ENCODE results near the gene QPRT. TPM values are rescaled to one million over a fixed set of nuclear protein-coding genes. Genes with fewer than 3 reads are reported as not detected.
"Not testable (repeated sequence)": the region's sequence is repeated elsewhere in the genome, so short reads cannot be mapped to it uniquely, and the experiment has no call there.

QPRT gene
- total RNA-seq, 1 experiment from 2014 or later = 310 TPM

DNA sequence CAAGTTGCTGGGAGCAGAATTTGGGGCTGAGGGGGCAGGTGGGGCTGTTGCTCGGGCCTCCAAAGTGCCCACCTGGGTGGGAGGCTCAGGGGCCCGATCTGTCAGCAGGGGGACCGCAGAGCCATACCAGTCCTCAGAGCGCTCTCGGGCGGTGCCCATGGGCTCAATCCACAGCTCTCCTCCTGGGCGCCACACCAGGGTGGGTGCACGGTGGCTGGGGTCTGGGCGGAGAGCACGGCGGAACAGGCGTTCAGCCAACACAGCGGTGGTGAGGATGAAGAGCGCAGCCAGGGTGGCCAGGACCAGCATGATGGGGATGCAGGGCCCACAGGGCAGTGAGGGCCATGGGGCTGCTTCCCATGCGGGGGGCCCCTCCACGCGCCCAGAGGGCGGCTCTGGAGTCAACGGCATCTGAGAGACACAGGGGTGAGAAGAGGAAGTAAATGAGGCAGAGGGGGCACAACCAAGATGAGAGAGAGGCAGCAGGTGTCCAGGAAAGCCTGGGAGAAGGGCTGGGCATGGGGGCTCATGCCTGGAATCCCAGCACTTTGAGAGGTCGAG, 65.6 kb downstream of the QPRT start:
- no TSS peak for BruUV-seq (replicated peaks)
- CTCF ChIA-PET = no interaction called here
- intact Hi-C loops (cut with micrococcal nuclease; ENCODE audit: unreplicated experiment) = no loop called here

GRCh38 chr16:29745121-29745852, 66.3 kb downstream of the QPRT start:
- no peaks in the 10 kb centered on the region for H3K9me3 ChIP-seq (ENCODE audit: insufficient read depth, low read depth)
- H3K27ac ChIP-seq = no peak overlapping the region
- ChIA-PET CTCF (no interaction called here), POLR2A (ENCODE audit: unreplicated experiment) (no interaction called here)
- no peaks in the 10 kb centered on the region for H4K20me1 ChIP-seq (ENCODE audit: insufficient read depth)
- H3K36me3 ChIP-seq (ENCODE audit: low read depth) = no peaks in the 10 kb centered on the region
- no peak overlapping the region for H3K4me2 ChIP-seq
- H3K4me3 ChIP-seq = no peak overlapping the region
- H3K9me2 ChIP-seq (ENCODE audit: insufficient read depth) = no peaks in the 10 kb centered on the region
- intact Hi-C loops (cut with micrococcal nuclease; ENCODE audit: unreplicated experiment) = no loop called here
- BruUV-seq (replicated peaks) = no TSS peak
- no peak for TF ChIP-seq EZH2 (IDR thresholded peaks at IDR 0.05; ENCODE audit: low read depth)
- TF ChIP-seq, protein P1, sequence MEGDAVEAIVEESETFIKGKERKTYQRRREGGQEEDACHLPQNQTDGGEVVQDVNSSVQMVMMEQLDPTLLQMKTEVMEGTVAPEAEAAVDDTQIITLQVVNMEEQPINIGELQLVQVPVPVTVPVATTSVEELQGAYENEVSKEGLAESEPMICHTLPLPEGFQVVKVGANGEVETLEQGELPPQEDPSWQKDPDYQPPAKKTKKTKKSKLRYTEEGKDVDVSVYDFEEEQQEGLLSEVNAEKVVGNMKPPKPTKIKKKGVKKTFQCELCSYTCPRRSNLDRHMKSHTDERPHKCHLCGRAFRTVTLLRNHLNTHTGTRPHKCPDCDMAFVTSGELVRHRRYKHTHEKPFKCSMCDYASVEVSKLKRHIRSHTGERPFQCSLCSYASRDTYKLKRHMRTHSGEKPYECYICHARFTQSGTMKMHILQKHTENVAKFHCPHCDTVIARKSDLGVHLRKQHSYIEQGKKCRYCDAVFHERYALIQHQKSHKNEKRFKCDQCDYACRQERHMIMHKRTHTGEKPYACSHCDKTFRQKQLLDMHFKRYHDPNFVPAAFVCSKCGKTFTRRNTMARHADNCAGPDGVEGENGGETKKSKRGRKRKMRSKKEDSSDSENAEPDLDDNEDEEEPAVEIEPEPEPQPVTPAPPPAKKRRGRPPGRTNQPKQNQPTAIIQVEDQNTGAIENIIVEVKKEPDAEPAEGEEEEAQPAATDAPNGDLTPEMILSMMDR (conservative IDR thresholded peaks at IDR 0.05) = no peak
- H3K79me2 ChIP-seq (ENCODE audit: low read depth) = no peaks in the 10 kb centered on the region
- no peaks in the 10 kb centered on the region for H3K4me1 ChIP-seq (replicated peaks; ENCODE audit: insufficient read depth)
- no peaks in the 10 kb centered on the region for H3K27me3 ChIP-seq (ENCODE audit: insufficient read depth, low read depth)
- no peak for DNase-seq
- peaks cover 8% of the 10 kb centered on the region; the same call in 1 of the 2 replicates for H3F3A ChIP-seq (ENCODE audit: insufficient read depth, low read depth)
- no peak overlapping the region for H2AFZ ChIP-seq

More for the DNA sequence above, 65.6 kb downstream of the QPRT start:
- no peak overlapping the region for H3K4me3 ChIP-seq
- TF ChIP-seq, protein P1 (conservative IDR thresholded peaks at IDR 0.05) = no peak
- no peak for TF ChIP-seq EZH2 (IDR thresholded peaks at IDR 0.05; ENCODE audit: low read depth)
- no peak overlapping the region for H3K4me2 ChIP-seq
- H2AFZ ChIP-seq = no peak overlapping the region
- H3K9me2 ChIP-seq (ENCODE audit: insufficient read depth) = no peaks in the 10 kb centered on the region
- no peaks in the 10 kb centered on the region for H3K4me1 ChIP-seq (replicated peaks; ENCODE audit: insufficient read depth)
- no peaks in the 10 kb centered on the region for H3K9me3 ChIP-seq (ENCODE audit: insufficient read depth, low read depth)
- POLR2A ChIA-PET (ENCODE audit: unreplicated experiment) = no interaction called here
- H4K20me1 ChIP-seq (ENCODE audit: insufficient read depth) = no peaks in the 10 kb centered on the region
- no peak overlapping the region for H3K27ac ChIP-seq
- no peak for DNase-seq
- no peaks in the 10 kb centered on the region for H3K27me3 ChIP-seq (ENCODE audit: insufficient read depth, low read depth)
- H3K79me2 ChIP-seq (ENCODE audit: low read depth) = no peaks in the 10 kb centered on the region
- H3F3A ChIP-seq (ENCODE audit: insufficient read depth, low read depth) = peaks cover 8% of the 10 kb centered on the region; the same call in 1 of the 2 replicates
- H3K36me3 ChIP-seq (ENCODE audit: low read depth) = no peaks in the 10 kb centered on the region

DNA sequence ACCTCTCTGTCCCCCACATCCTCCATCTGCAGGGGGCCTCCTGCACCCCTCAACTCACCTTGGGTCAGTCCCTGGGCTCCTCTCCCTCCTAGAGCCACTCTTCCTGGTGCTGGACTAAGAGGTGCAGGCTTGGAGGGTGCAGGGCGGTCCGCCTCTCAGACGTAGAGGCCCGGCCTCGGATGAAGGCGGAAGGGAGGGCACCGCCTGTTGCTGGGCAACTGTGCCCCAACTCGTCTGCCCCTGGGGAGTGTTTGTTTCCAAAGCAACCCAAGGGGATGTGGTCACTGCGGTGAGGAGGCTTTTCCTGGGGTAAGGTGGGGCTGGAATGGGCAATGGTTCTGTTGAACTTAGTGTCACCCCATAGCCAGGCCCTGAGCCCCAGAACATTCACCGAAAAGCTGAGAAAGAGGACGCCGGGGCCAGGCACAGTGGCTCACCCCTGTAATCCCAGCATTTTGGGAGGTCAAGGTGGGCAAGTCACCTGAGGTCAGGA, 66.9 kb downstream of the QPRT start, which contains the start of gene C16orf54:
Gene C16orf54 (minus strand): TSS at position 138 of the 493 bp plus-strand sequence. CDS start 1,039 bp downstream, outside the sequence.
- Histone ChIP-seq H3K4me3 (no peak within 1 kb of the TSS), H3K36me3 (ENCODE audit: low read depth) (no peaks in the 10 kb centered on the region), H3K4me2 (no peak within 1 kb of the TSS), H3K9me2 (ENCODE audit: insufficient read depth) (no peaks in the 10 kb centered on the region), H3K9me3 (ENCODE audit: insufficient read depth, low read depth) (no peaks in the 10 kb centered on the region), H3K4me1 (replicated peaks; ENCODE audit: insufficient read depth) (no peaks in the 10 kb centered on the region), H3K27me3 (ENCODE audit: insufficient read depth, low read depth) (no peaks in the 10 kb centered on the region), H3K27ac (no peak within 1 kb of the TSS), H3F3A (ENCODE audit: insufficient read depth, low read depth) (peaks cover 8% of the 10 kb centered on the region; the same call in 1 of the 2 replicates), H4K20me1 (ENCODE audit: insufficient read depth) (no peaks in the 10 kb centered on the region), H3K79me2 (ENCODE audit: low read depth) (no peaks in the 10 kb centered on the region), H2AFZ (no peak within 1 kb of the TSS)
- TF ChIP-seq EZH2 (IDR thresholded peaks at IDR 0.05; ENCODE audit: low read depth) = no peak
- TF ChIP-seq, protein P1 (conservative IDR thresholded peaks at IDR 0.05) = no peak
- no peak for DNase-seq
- ChIA-PET POLR2A (ENCODE audit: unreplicated experiment) (interaction anchor here (0.5 to 0.6 kb wide), 2 partner anchors 17 to 40 kb away, joined by 3 to 17 read pairs; no protein-coding TSS in a partner anchor), CTCF (no interaction called here)
- intact Hi-C loops (cut with micrococcal nuclease; ENCODE audit: unreplicated experiment) = no loop called here
- BruUV-seq (replicated peaks) = no TSS peak

DNA sequence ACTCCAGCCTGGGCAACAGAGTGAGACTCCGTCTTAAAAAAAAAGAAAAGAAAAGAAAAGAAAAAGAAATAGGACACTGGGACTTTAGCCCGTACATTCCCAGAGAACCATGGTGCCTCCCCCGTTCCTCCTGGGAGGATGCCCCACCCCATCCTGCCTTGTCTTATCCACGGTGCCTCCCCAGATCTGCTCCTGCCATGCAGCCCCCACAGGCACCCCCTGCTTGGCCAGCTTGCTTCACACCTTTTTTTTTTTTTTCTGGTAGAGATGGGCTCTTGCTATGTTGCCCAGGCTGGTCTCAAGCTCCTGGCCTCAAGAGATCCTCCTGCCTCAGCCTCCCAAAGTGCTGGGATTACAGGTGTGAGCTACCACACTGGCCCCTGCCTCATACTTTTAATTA, 67.5 kb downstream of the QPRT start:
- H3K4me2 ChIP-seq; H3K9me2 ChIP-seq (ENCODE audit: insufficient read depth); H3K27me3 ChIP-seq (ENCODE audit: insufficient read depth, low read depth); H3K4me1 ChIP-seq (replicated peaks; ENCODE audit: insufficient read depth); H3K36me3 ChIP-seq (ENCODE audit: low read depth); H3K9me3 ChIP-seq (ENCODE audit: insufficient read depth, low read depth); H3K27ac ChIP-seq; H3K4me3 ChIP-seq; H3F3A ChIP-seq (ENCODE audit: insufficient read depth, low read depth); DNase-seq; H3K79me2 ChIP-seq (ENCODE audit: low read depth); intact Hi-C loops (cut with micrococcal nuclease; ENCODE audit: unreplicated experiment); H4K20me1 ChIP-seq (ENCODE audit: insufficient read depth); CTCF ChIA-PET; H2AFZ ChIP-seq; BruUV-seq (replicated peaks): not testable (repeated sequence)
- POLR2A ChIA-PET (ENCODE audit: unreplicated experiment) = interaction anchor here (0.5 to 0.6 kb wide), 2 partner anchors 16 to 39 kb away, joined by 3 to 17 read pairs; no protein-coding TSS in a partner anchor
